Measurements from ENCODE around the gene LARGE1.

DNA sequence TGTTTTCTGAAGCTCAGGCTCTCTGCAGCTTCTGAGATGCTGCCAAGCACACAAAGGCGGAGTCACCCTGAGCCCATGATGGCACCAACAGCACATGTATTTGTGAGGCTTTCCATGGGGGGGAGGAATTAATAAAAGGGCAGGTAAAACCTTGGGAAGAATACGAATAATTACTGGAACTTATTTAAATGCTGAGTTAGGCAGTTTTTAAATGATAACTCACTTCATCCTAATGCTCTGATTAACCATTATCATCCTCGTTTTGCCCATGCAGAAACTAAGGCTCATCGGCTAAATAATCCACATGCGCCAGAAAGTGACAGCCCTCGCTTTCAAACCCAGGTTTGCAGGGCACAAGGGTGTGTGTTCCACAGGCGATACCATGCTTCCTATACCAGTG is 35.4 kb downstream of the LARGE1 start:
- TF ChIP-seq CTCF (IDR thresholded peaks at IDR 0.05), result no peak
- TF ChIP-seq POLR2A (IDR thresholded peaks at IDR 0.05), result no peak

Data from body of pancreas (tissue), 4 donors.